Prostate gland (tissue), 2 donors: Measurements from ENCODE around the gene FAM110D. TPM values are rescaled to one million over a fixed set of nuclear protein-coding genes. Genes with fewer than 3 reads are reported as not detected.

Source experiments
- DNase-seq: peaks from one replicate; pipeline ENCODE4 v3.0.0-alpha.2; 2019; ENCODE audit warnings: low spot score
- H3K27ac ChIP-seq, 2 donors: fragments of 200-600 bp; sonication (generic); 2 replicates each; pipeline ENCODE4 v1.5.1; 2017 to 2019
- H3K27me3 ChIP-seq: fragments of 200-600 bp; sonication (generic); replicated peaks from 2 replicates; pipeline ENCODE4 v1.5.1; 2019; ENCODE audit not compliant: insufficient read depth
- H3K36me3 ChIP-seq, 2 donors: fragments of 200-600 bp; sonication (generic); 1 replicate in 1 of 2; 2 replicates in 1 of 2; pipeline versions ENCODE4 v1.5.1 to v1.8.1; 2017 to 2019
- H3K4me1 ChIP-seq: fragments of 200-600 bp; sonication (generic); replicated peaks from 2 replicates; pipeline ENCODE4 v1.5.1; 2019
- H3K4me3 ChIP-seq, 2 donors: fragments of 200-600 bp; sonication (generic); 2 replicates each; pipeline ENCODE4 v1.5.1; 2017 to 2019
- H3K9me3 ChIP-seq: fragments of 200-600 bp; sonication (generic); 2 replicates; pipeline ENCODE4 v1.5.1; 2017
- CTCF ChIP-seq, 4 experiments: fragments of 200-600 bp in 2 of 4; fragments of 450-650 bp in 2 of 4; sonication (generic) in 2 of 4; IDR thresholded peaks; 1 replicate in 3 of 4; 2 replicates in 1 of 4; pipeline ENCODE4 v1.5.1; 2016 to 2019; ENCODE audit warnings: antibody characterized with exemption in 4 of 4, mild to moderate bottlenecking in 2 of 4, moderate library complexity in 2 of 4
- POLR2A ChIP-seq: fragments of 450-650 bp; IDR thresholded peaks from one replicate; pipeline ENCODE4 v1.6.1; 2016; ENCODE audit warnings: antibody characterized with exemption, mild to moderate bottlenecking
- POLR2AphosphoS5 ChIP-seq: sonication (generic); formaldehyde crosslinking; IDR thresholded peaks from one replicate; pipeline ENCODE4 v1.6.1; 2017; ENCODE audit warnings: antibody characterized with exemption
- WGBS: methylation state at CpG from one replicate; pipeline ENCODE4 v1.1.5; 2018; 5-methylcytosine and 5-hydroxymethylcytosine counted together
- intact Hi-C: fragments of 100-400 bp; cut with DNase I; formaldehyde crosslinking; loops from one replicate; pipeline ENCODE4 v1.14.2; 2022
- total RNA-seq, 2 donors: library from RNA; depleted of rRNA; stranded (reverse); fragments of >200 nt; gene quantifications; one replicate each; pipeline ENCODE4 v1.1.0, GENCODE V29; 2016

The FAM110D gene
- total RNA-seq, 2 donors from 2014 or later: 3.8 to 5.9 TPM

- no peaks in the 10 kb centered on the region for H3K27me3 ChIP-seq
- intact Hi-C loops: no loop called here
These were observed 54.5 kb downstream of the FAM110D start for GRCh38 chr1:26213335-26213905.

More at GRCh38 chr1:26213335-26213905, 54.5 kb downstream of the FAM110D start:
- Histone ChIP-seq H3K27ac (no peak overlapping the region), H3K4me3 (no peak overlapping the region), H3K9me3 (no peaks in the 10 kb centered on the region), H3K36me3 (no peaks in the 10 kb centered on the region), H3K4me1 (no peaks in the 10 kb centered on the region)
- WGBS: 80% methylated on average over 6 of the region's 6 CpGs
- no peak for DNase-seq
- TF ChIP-seq POLR2AphosphoS5 (no peak), POLR2A (no peak), CTCF (IDR thresholded peaks at IDR 0.05) (no peak)

Other genes with a start within 250 kb of the FAM110D start
- gene PAFAH2, start 161.0 kb upstream of the FAM110D start, total RNA-seq: 10 to 100 TPM; 17.4 to 18.7 TPM
- 1 to 10 TPM in 1 of 2 donors, not detected in 1; 3.2 TPM for gene EXTL1, start 137.3 kb upstream of the FAM110D start, total RNA-seq
- gene SLC30A2, start 113.0 kb upstream of the FAM110D start, total RNA-seq: under 1 TPM; 0.05 to 0.34 TPM
- gene TRIM63, start 91.4 kb upstream of the FAM110D start, total RNA-seq: under 1 TPM in 1 of 2 donors, not detected in 1; 0.68 TPM
- 10 to 100 TPM; 10.5 TPM for gene PDIK1L, start 47.3 kb upstream of the FAM110D start, total RNA-seq
- gene C1orf232, start 9.9 kb downstream of the FAM110D start, total RNA-seq: not detected
- 10 to 100 TPM; 44.5 to 50.7 TPM for gene ZNF593, start 10.8 kb downstream of the FAM110D start, total RNA-seq
- gene ZNF593OS, start 12.8 kb downstream of the FAM110D start, total RNA-seq: not detected
- 10 to 100 TPM; 24.8 to 32.4 TPM for gene CNKSR1, start 18.4 kb downstream of the FAM110D start, total RNA-seq
- 1 to 10 TPM in 1 of 2 donors, not detected in 1; 1.5 TPM for gene CATSPER4, start 31.5 kb downstream of the FAM110D start, total RNA-seq
- gene CEP85, start 75.1 kb downstream of the FAM110D start, total RNA-seq: 10 to 100 TPM in 1 of 2 donors, 1 to 10 TPM in 1; 3.4 to 21.0 TPM
- gene SH3BGRL3, start 121.0 kb downstream of the FAM110D start, total RNA-seq: 10 to 100 TPM; 37.4 to 55.3 TPM
- 10 to 100 TPM; 13.2 to 18.1 TPM for gene UBXN11, start 147.6 kb downstream of the FAM110D start, total RNA-seq
- 1 to 10 TPM; 3.2 to 5.3 TPM for gene CD52, start 158.9 kb downstream of the FAM110D start, total RNA-seq
- 1 to 10 TPM; 3.9 to 4.8 TPM for gene CRYBG2, start 195.1 kb downstream of the FAM110D start, total RNA-seq
- gene ZNF683, start 213.7 kb downstream of the FAM110D start, total RNA-seq: 1 to 10 TPM in 1 of 2 donors, not detected in 1; 4.8 TPM